Natural killer cell (primary cell): Measurements from ENCODE around the gene NBEAL2. TPM values are rescaled to one million over a fixed set of nuclear protein-coding genes. Genes with fewer than 3 reads are reported as not detected.

Source experiments
- ATAC-seq, 3 donors: fragments of 150-1000 bp in 2 of 3; fragments of 200-7000 bp in 1 of 3; cut with Tn5 transposase; 1 replicate in 1 of 3; 2 replicates in 2 of 3; pipeline ENCODE4 v1.10.0; 2021; ENCODE audit warnings: mild to moderate bottlenecking in 2 of 3, moderate library complexity in 2 of 3
- DNase-seq, 2 donors: peaks; one replicate each; pipeline versions ENCODE4 v3.0.0 to v3.0.0-alpha.2; 2013 to 2021; ENCODE audit warnings: mixed read lengths in 1 of 2
- H3K27ac ChIP-seq: one replicate; pipeline ENCODE4 v1.5.1; 2013; ENCODE audit warnings: mild to moderate bottlenecking, low read length
- H3K27me3 ChIP-seq: one replicate; pipeline ENCODE4 v1.6.1; 2013; ENCODE audit warnings: low read length; ENCODE audit not compliant: control insufficient read depth, insufficient read depth
- H3K36me3 ChIP-seq: one replicate; pipeline ENCODE4 v1.6.1; 2013; ENCODE audit warnings: low read length; ENCODE audit not compliant: control insufficient read depth, insufficient read depth
- H3K4me1 ChIP-seq: one replicate; pipeline ENCODE4 v1.6.1; 2013; ENCODE audit warnings: low read length; ENCODE audit not compliant: control insufficient read depth, insufficient read depth
- H3K4me3 ChIP-seq: one replicate; pipeline ENCODE4 v1.5.1; 2013; ENCODE audit warnings: low read length
- H3K9me3 ChIP-seq: one replicate; pipeline ENCODE4 v1.6.1; 2013; ENCODE audit warnings: low read length; ENCODE audit not compliant: control insufficient read depth, insufficient read depth
- H3K27ac Mint-ChIP-seq, 2 donors: one replicate each; pipeline ENCODE4 v1.8.0; 2022; ENCODE audit warnings: mild to moderate bottlenecking in 2 of 2, mixed read lengths in 2 of 2, moderate library complexity in 1 of 2
- H3K27me3 Mint-ChIP-seq, 2 donors: one replicate each; pipeline ENCODE4 v1.8.0; 2022; ENCODE audit warnings: low read depth in 2 of 2, mixed read lengths in 2 of 2
- H3K36me3 Mint-ChIP-seq: one replicate; pipeline ENCODE4 v1.8.0; 2022; ENCODE audit warnings: mixed read lengths
- H3K4me1 Mint-ChIP-seq, 2 donors: one replicate each; pipeline ENCODE4 v1.8.0; 2022; ENCODE audit warnings: mixed read lengths in 2 of 2
- H3K4me3 Mint-ChIP-seq: one replicate; pipeline ENCODE4 v1.8.0; 2022; ENCODE audit warnings: mild to moderate bottlenecking, moderate library complexity, mixed read lengths
- H3K9me3 Mint-ChIP-seq, 2 donors: one replicate each; pipeline ENCODE4 v1.8.0; 2022; ENCODE audit warnings: mixed read lengths in 2 of 2
- WGBS: methylation state at CpG from one replicate; pipeline ENCODE4 v1.1.7; 2013; ENCODE audit warnings: missing lambda C conversion rate; ENCODE audit not compliant: insufficient coverage; 5-methylcytosine and 5-hydroxymethylcytosine counted together
- intact Hi-C: fragments of 100-400 bp; cut with micrococcal nuclease; formaldehyde crosslinking; loops from one replicate; pipeline ENCODE4 v1.14.2; 2022
- total RNA-seq, 4 donors: library from RNA; stranded (reverse); fragments of 120-200 nt in 1 of 4; gene quantifications; one replicate each; pipeline versions ENCODE4 v1.2.3 to v1.2.4, GENCODE V29; 2013 to 2022
- TF ChIP-seq, protein P1 (sequence below): fragments of 200-600 bp; IDR thresholded peaks from one replicate; pipeline ENCODE4 v1.8.0; 2022; ENCODE audit warnings: antibody characterized with exemption

Gene NBEAL2
- total RNA-seq, 3 donors from 2014 or later (not counting 1 experiment from before 2014, with no cell fraction given): 453 to 536 (median 532) TPM

DNA sequence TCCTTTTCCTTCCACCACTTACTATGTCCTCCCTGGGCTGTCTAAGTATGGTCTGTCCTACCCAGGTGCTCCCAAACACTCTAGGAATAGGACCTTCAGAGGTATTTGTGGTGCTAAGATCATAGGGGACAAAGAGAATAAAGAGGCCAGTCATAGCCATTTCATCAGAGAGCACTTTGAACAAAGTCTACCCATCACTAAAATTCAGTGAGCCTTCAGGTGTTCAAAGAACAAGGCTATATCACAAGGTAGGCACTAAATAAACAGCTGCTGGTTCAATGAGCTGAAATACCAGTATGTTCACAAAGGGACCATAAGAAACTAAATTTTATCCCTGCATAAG lies 38.8 kb downstream of the NBEAL2 start:
- Histone ChIP-seq H3K27ac (peak overlapping the region; percentile 60), H3K9me3 (no peaks in the 10 kb centered on the region), H3K27me3 (no peaks in the 10 kb centered on the region), H3K4me3 (no peak overlapping the region), H3K36me3 (peaks cover 24% of the 10 kb centered on the region), H3K4me1 (peaks cover 24% of the 10 kb centered on the region)
- TF ChIP-seq, protein P1, sequence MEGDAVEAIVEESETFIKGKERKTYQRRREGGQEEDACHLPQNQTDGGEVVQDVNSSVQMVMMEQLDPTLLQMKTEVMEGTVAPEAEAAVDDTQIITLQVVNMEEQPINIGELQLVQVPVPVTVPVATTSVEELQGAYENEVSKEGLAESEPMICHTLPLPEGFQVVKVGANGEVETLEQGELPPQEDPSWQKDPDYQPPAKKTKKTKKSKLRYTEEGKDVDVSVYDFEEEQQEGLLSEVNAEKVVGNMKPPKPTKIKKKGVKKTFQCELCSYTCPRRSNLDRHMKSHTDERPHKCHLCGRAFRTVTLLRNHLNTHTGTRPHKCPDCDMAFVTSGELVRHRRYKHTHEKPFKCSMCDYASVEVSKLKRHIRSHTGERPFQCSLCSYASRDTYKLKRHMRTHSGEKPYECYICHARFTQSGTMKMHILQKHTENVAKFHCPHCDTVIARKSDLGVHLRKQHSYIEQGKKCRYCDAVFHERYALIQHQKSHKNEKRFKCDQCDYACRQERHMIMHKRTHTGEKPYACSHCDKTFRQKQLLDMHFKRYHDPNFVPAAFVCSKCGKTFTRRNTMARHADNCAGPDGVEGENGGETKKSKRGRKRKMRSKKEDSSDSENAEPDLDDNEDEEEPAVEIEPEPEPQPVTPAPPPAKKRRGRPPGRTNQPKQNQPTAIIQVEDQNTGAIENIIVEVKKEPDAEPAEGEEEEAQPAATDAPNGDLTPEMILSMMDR: no peak
- Mint-ChIP-seq H3K27ac (peak overlapping the region; percentile 87 to 90), H3K27me3 (no peaks in the 10 kb centered on the region), H3K4me3 (no peak overlapping the region), H3K9me3 (no peaks in the 10 kb centered on the region), H3K4me1 (peaks cover 44 to 45% of the 10 kb centered on the region in 2 donors), H3K36me3 (no peaks in the 10 kb centered on the region)
- DNase-seq (no peak), ATAC-seq (no peak)
- intact Hi-C loops: no loop called here

- no peak overlapping the region for H3K27ac ChIP-seq
- no peak overlapping the region for H3K4me3 ChIP-seq
- WGBS: 77% methylated on average over 1 of the region's 1 CpG
- peaks cover 24% of the 10 kb centered on the region for H3K4me1 ChIP-seq
- no peaks in the 10 kb centered on the region for H3K9me3 ChIP-seq
- H3K27ac Mint-ChIP-seq: peak overlapping the region; percentile 87 to 90
- no peaks in the 10 kb centered on the region for H3K27me3 Mint-ChIP-seq
- peaks cover 22% of the 10 kb centered on the region for H3K36me3 ChIP-seq
- TF ChIP-seq, protein P1: no peak
- no peaks in the 10 kb centered on the region for H3K9me3 Mint-ChIP-seq
- H3K27me3 ChIP-seq: no peaks in the 10 kb centered on the region
- no peak for ATAC-seq
- intact Hi-C loops: no loop called here
- H3K4me3 Mint-ChIP-seq: no peak overlapping the region
- H3K4me1 Mint-ChIP-seq: peaks cover 44 to 45% of the 10 kb centered on the region in 2 donors
- no peaks in the 10 kb centered on the region for H3K36me3 Mint-ChIP-seq
- DNase-seq: peak in 1 of 2 donors; percentile 19
Measured at GRCh38 chr3:47019201-47019600, 39.7 kb downstream of the NBEAL2 start.

- Mint-ChIP-seq H3K4me3 (no peak overlapping the region), H3K9me3 (no peaks in the 10 kb centered on the region), H3K27ac (peak overlapping the region; percentile 70 to 90), H3K4me1 (peaks cover 46 to 53% of the 10 kb centered on the region in 2 donors), H3K36me3 (no peaks in the 10 kb centered on the region), H3K27me3 (no peaks in the 10 kb centered on the region)
- peaks cover 19% of the 10 kb centered on the region for H3K36me3 ChIP-seq
- TF ChIP-seq, protein P1: no peak
- H3K4me3 ChIP-seq: no peak overlapping the region
- intact Hi-C loops: no loop called here
- no peaks in the 10 kb centered on the region for H3K9me3 ChIP-seq
- DNase-seq (no peak), ATAC-seq (no peak)
- WGBS: 98% methylated on average over 3 of the region's 4 CpGs
- H3K27ac ChIP-seq: no peak overlapping the region
- peaks cover 24% of the 10 kb centered on the region for H3K4me1 ChIP-seq
- no peaks in the 10 kb centered on the region for H3K27me3 ChIP-seq
Measured at GRCh38 chr3:47020311-47020710, 40.8 kb downstream of the NBEAL2 start.

DNA sequence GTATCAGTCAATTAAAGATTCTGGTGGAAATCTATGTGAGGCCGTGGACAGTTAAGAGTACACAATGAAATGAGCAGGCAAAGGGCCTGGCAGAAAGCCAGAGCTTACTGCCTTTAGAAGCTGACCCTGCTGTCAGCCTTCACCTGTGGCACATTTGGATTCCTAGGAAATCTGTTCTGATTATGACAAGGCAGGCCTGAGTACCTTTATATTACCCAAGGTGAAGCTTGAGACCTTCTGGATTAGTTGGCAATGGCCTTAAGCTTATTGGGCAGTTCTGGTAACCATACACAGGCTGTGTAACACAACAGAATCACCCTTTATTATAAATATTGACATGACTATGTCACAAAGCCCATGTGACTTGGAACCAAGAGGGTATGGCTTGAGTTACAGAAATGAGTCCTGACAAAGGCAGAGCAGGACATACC lies 43.2 kb downstream of the NBEAL2 start:
- peaks cover 38 to 41% of the 10 kb centered on the region in 2 donors for H3K4me1 Mint-ChIP-seq
- Histone ChIP-seq H3K4me3 (no peak overlapping the region), H3K4me1 (peaks cover 6% of the 10 kb centered on the region), H3K27me3 (no peaks in the 10 kb centered on the region), H3K36me3 (peaks cover 14% of the 10 kb centered on the region), H3K9me3 (no peaks in the 10 kb centered on the region), H3K27ac (no peak overlapping the region)
- DNase-seq: no peak
- no peak for ATAC-seq
- H3K27me3 Mint-ChIP-seq: no peaks in the 10 kb centered on the region
- 88% methylated on average over 1 of the region's 1 CpG for WGBS
- no peak overlapping the region for H3K4me3 Mint-ChIP-seq
- no peaks in the 10 kb centered on the region for H3K9me3 Mint-ChIP-seq
- H3K27ac Mint-ChIP-seq: no peak overlapping the region
- TF ChIP-seq, protein P1: no peak
- no peaks in the 10 kb centered on the region for H3K36me3 Mint-ChIP-seq
- intact Hi-C loops: no loop called here
